DOHH2 (cell line): ENCODE measurements around the gene GALNT18.

ENCODE experiments used
- H3F3A ChIP-seq: fragments of 200-600 bp; sonication (generic), shearing (Covaris generic); 2 replicates; pipeline ENCODE4 v1.6.0; 2016; ENCODE audit warnings: antibody characterized with exemption, mild to moderate bottlenecking; ENCODE audit not compliant: control insufficient read depth, insufficient read depth
- H3K27ac ChIP-seq: fragments of 200-600 bp; sonication (generic); 2 replicates; pipeline ENCODE4 v1.5.1; 2014; ENCODE audit warnings: low read depth, mild to moderate bottlenecking, low read length, moderate library complexity
- H3K27me3 ChIP-seq: fragments of 200-600 bp; sonication (generic); 2 replicates; pipeline ENCODE4 v1.6.1; 2014; ENCODE audit warnings: mild to moderate bottlenecking, low read length, mixed read lengths; ENCODE audit not compliant: control insufficient read depth
- H3K36me3 ChIP-seq: fragments of 200-600 bp; sonication (generic); 2 replicates; pipeline ENCODE4 v1.6.1; 2014; ENCODE audit warnings: mild to moderate bottlenecking, low read length, moderate library complexity, mixed read lengths; ENCODE audit not compliant: control insufficient read depth
- H3K4me1 ChIP-seq: fragments of 200-600 bp; sonication (generic); 2 replicates; pipeline ENCODE4 v1.6.1; 2014; ENCODE audit warnings: mild to moderate bottlenecking, low read length, mixed read lengths; ENCODE audit not compliant: control insufficient read depth
- H3K4me2 ChIP-seq: fragments of 200-600 bp; sonication (generic); 2 replicates; pipeline ENCODE4 v1.6.0; 2014; ENCODE audit warnings: mild to moderate bottlenecking, low read length, moderate library complexity
- H3K4me3 ChIP-seq: fragments of 200-600 bp; sonication (generic); 2 replicates; pipeline ENCODE4 v1.5.1; 2014; ENCODE audit warnings: mild to moderate bottlenecking, low read length, mixed read lengths
- H3K79me2 ChIP-seq: fragments of 200-600 bp; sonication (generic); 2 replicates; pipeline ENCODE4 v1.6.1; 2014; ENCODE audit warnings: mild to moderate bottlenecking, low read length, mixed read lengths; ENCODE audit not compliant: control insufficient read depth
- H3K9me2 ChIP-seq: fragments of 200-600 bp; sonication (generic); replicated peaks from 2 replicates; pipeline ENCODE4 v1.6.1; 2014; ENCODE audit warnings: mild to moderate bottlenecking, low read length, mixed read lengths; ENCODE audit not compliant: control insufficient read depth
- H3K9me3 ChIP-seq: fragments of 200-600 bp; sonication (generic); 2 replicates; pipeline ENCODE4 v1.6.1; 2014; ENCODE audit warnings: antibody characterized with exemption, low read length, mixed read lengths; ENCODE audit not compliant: control insufficient read depth, insufficient read depth
- H4K20me1 ChIP-seq: fragments of 200-600 bp; sonication (generic); 2 replicates; pipeline ENCODE4 v1.6.0; 2014; ENCODE audit warnings: low read depth, mild to moderate bottlenecking, antibody characterized with exemption, low read length, moderate library complexity; ENCODE audit not compliant: control insufficient read depth, insufficient read depth
- CTCF ChIP-seq: fragments of 200-600 bp; sonication (generic); IDR thresholded peaks from one replicate; pipeline ENCODE4 v1.5.1; 2014; ENCODE audit warnings: antibody characterized with exemption, mild to moderate bottlenecking, low read depth, low read length; ENCODE audit not compliant: poor library complexity, severe bottlenecking
- EZH2phosphoT487 ChIP-seq: fragments of 200-600 bp; sonication (generic); IDR thresholded peaks from 2 replicates; pipeline ENCODE4 v1.6.1; 2017; ENCODE audit warnings: borderline replicate concordance, mild to moderate bottlenecking, antibody characterized with exemption, low read length, moderate library complexity, mixed read lengths

Gene GALNT18

DNA sequence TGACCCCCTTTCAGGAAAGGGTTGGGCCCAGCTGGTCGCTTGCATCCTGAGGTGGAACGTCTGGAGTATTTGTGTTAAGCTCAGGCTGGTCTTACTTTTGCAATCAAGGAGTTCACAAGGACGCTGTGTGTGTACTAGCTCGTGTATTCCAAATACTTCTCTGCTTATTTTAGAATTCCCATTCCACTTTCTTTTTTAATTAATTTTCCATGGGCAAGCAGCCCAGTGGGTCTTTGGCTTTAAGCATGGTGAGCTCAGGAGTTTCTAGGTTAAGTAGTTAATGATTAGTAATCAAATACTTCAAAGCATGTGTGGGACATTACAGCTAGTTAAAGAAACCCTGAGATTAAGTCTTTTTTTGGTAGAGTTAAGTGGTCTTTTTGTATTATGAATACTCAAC, 337.3 kb downstream of the GALNT18 start:
- no peaks in the 10 kb centered on the region for H3K79me2 ChIP-seq
- no peaks in the 10 kb centered on the region for H3K9me2 ChIP-seq
- H3K27me3 ChIP-seq, result peaks cover 22% of the 10 kb centered on the region
- H3K36me3 ChIP-seq, result no peaks in the 10 kb centered on the region
- H3K27ac ChIP-seq, result no peak overlapping the region
- H3K9me3 ChIP-seq, result no peaks in the 10 kb centered on the region
- no peaks in the 10 kb centered on the region for H3F3A ChIP-seq
- H3K4me3 ChIP-seq, result no peak overlapping the region
- TF ChIP-seq CTCF, result no peak
- no peak for TF ChIP-seq EZH2phosphoT487
- H3K4me1 ChIP-seq, result no peaks in the 10 kb centered on the region
- no peaks in the 10 kb centered on the region for H4K20me1 ChIP-seq
- no peak overlapping the region for H3K4me2 ChIP-seq

DNA sequence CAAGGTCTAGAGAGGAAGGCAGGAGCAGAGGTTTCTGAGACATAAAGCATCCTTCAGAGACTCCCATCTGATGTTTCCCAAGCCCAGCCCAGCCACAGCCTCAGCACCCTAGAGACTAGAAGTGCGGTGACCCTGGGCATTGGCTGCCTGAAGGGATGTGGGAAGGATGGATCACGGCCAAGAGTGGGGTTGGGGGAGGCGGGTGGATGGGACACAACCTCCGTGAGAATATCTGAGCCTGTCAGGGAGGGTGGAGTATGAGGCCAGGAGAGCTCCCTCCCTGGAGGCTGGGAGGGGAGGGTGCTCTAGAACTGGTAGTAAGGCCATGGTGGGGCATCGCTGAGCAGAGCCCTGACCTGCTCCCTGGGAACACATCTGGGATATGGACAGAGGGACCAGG, 340.2 kb downstream of the GALNT18 start:
- H3K4me1 ChIP-seq, result no peaks in the 10 kb centered on the region
- no peaks in the 10 kb centered on the region for H3K9me3 ChIP-seq
- H3K27me3 ChIP-seq, result peaks cover 3% of the 10 kb centered on the region
- no peaks in the 10 kb centered on the region for H3K9me2 ChIP-seq
- H3K27ac ChIP-seq, result no peak overlapping the region
- H3K79me2 ChIP-seq, result no peaks in the 10 kb centered on the region
- no peak overlapping the region for H3K4me2 ChIP-seq
- no peaks in the 10 kb centered on the region for H3F3A ChIP-seq
- H3K4me3 ChIP-seq, result no peak overlapping the region
- no peaks in the 10 kb centered on the region for H4K20me1 ChIP-seq
- no peaks in the 10 kb centered on the region for H3K36me3 ChIP-seq
- TF ChIP-seq EZH2phosphoT487 (no peak), CTCF (no peak)

DNA sequence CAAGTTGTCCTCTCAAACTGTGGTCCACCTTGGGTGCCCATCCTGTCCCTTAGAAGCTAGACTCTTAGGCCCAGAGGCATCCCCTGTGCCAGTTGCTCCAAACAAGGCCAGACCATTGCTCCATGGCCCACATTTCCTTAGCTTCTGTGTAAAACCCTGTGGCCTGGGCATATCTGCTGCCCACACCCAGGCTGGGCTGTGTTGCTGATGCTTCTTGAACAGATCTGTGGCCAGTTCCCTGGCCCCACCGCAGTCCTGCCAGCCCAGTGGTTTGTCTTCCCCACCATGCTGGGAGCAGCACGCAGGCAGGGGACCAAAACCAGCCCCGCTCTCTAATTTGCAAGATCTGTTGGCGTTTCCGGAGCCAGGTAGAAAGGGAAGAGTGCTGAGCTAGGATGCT, 341.0 kb downstream of the GALNT18 start:
- Histone ChIP-seq H3K4me2 (no peak overlapping the region), H3K4me1 (no peaks in the 10 kb centered on the region), H3K27ac (no peak overlapping the region), H3K9me3 (no peaks in the 10 kb centered on the region), H3F3A (no peaks in the 10 kb centered on the region), H3K27me3 (no peaks in the 10 kb centered on the region; the same call in 1 of the 2 replicates), H3K79me2 (no peaks in the 10 kb centered on the region), H4K20me1 (no peaks in the 10 kb centered on the region), H3K9me2 (no peaks in the 10 kb centered on the region), H3K4me3 (no peak overlapping the region), H3K36me3 (no peaks in the 10 kb centered on the region)
- TF ChIP-seq EZH2phosphoT487 (no peak), CTCF (no peak)
